ENCODE measurements around the gene C2CD2. TPM values are rescaled to one million over a fixed set of nuclear protein-coding genes. Genes with fewer than 3 reads are reported as not detected.

C2CD2 gene
- total RNA-seq, 3 donors from 2014 or later, result 9.4 to 29.1 (median 17.8) TPM

- intact Hi-C loops (cut with DNase I, micrococcal nuclease), result no loop called here
- H3K36me3 ChIP-seq (ENCODE audit: low read depth), result no peaks in the 10 kb centered on the region
- H3K4me3 ChIP-seq, result no peak overlapping the region
- no peaks in the 10 kb centered on the region for H3K4me1 ChIP-seq (ENCODE audit: low read depth)
- no peak for TF ChIP-seq CTCF (IDR thresholded peaks at IDR 0.05)
- no peaks in the 10 kb centered on the region for H3K9me3 ChIP-seq
- DNase-seq, result no peak
- ATAC-seq, result no peak
These were observed 101.5 kb downstream of the C2CD2 start for GRCh38 chr21:41852151-41852928.

DNA sequence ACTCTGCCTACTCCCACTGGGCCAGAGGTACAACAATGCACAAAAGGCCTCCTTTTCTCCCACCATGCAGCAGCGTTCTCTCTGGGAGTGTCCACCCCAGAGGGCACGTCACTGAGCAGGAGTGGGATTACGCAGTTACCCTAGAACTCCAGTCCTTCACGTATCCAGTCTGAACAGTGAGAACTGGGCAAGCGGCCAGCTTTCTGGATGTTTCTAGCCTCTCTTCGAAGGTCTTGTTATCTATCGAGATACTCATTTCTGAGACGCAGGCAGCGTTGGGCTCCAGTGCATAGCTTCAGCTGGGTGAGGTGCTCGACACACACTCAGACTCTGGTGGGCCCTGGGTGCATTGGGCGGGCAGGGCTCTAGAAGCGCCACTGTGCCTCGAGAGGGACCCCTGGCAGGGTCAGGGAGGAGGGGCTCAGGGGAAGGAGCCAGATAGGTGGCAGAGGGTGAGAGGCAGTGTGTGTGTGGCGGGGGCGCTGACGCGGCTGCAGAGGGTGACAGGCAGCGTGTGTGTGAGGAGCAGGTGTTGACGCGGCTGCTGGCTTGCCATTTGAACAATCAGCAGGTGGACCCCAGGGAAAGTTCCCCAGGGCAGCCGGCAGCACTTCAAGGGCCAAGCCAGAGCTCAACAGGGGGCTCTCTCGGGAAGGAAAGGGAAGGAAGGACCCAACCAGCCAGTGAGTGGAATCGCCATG lies 102.6 kb downstream of the C2CD2 start:
- TF ChIP-seq CTCF (IDR thresholded peaks at IDR 0.05), result no peak
- Histone ChIP-seq H3K4me1 (ENCODE audit: low read depth) (no peaks in the 10 kb centered on the region), H3K4me3 (no peak overlapping the region), H3K36me3 (ENCODE audit: low read depth) (no peaks in the 10 kb centered on the region), H3K9me3 (no peaks in the 10 kb centered on the region)
- ATAC-seq (no peak), DNase-seq (no peak)
- intact Hi-C loops (cut with DNase I, micrococcal nuclease), result no loop called here

GRCh38 chr21:41850085-41850484 lies 103.7 kb downstream of the C2CD2 start:
- intact Hi-C loops (cut with DNase I, micrococcal nuclease), result no loop called here
- Histone ChIP-seq H3K36me3 (ENCODE audit: low read depth) (no peaks in the 10 kb centered on the region), H3K4me3 (no peak overlapping the region), H3K9me3 (no peaks in the 10 kb centered on the region), H3K4me1 (ENCODE audit: low read depth) (no peaks in the 10 kb centered on the region)
- no peak for DNase-seq
- ATAC-seq, result no peak
- no peak for TF ChIP-seq CTCF (IDR thresholded peaks at IDR 0.05)

GRCh38 chr21:41848958-41849580 lies 104.7 kb downstream of the C2CD2 start:
- intact Hi-C loops (cut with DNase I, micrococcal nuclease), result no loop called here
- H3K4me1 ChIP-seq (ENCODE audit: low read depth), result no peaks in the 10 kb centered on the region
- TF ChIP-seq CTCF (IDR thresholded peaks at IDR 0.05), result no peak
- H3K9me3 ChIP-seq, result no peaks in the 10 kb centered on the region
- no peak overlapping the region for H3K4me3 ChIP-seq
- DNase-seq, result no peak
- no peaks in the 10 kb centered on the region for H3K36me3 ChIP-seq (ENCODE audit: low read depth)
- ATAC-seq, result no peak

- DNase-seq (no peak), ATAC-seq (no peak)
- intact Hi-C loops (cut with DNase I, micrococcal nuclease), result no loop called here
- no peaks in the 10 kb centered on the region for H3K9me3 ChIP-seq
- no peaks in the 10 kb centered on the region for H3K4me1 ChIP-seq (ENCODE audit: low read depth)
- no peak overlapping the region for H3K4me3 ChIP-seq
- H3K36me3 ChIP-seq (ENCODE audit: low read depth), result no peaks in the 10 kb centered on the region
- TF ChIP-seq CTCF (IDR thresholded peaks at IDR 0.05), result no peak
These were observed 105.3 kb downstream of the C2CD2 start for GRCh38 chr21:41848533-41848932.

All from mucosa of descending colon (tissue), 3 donors.